ENCODE measurements around the gene SEPTIN12.
"Not testable (repeated sequence)": the region's sequence is repeated elsewhere in the genome, so short reads cannot be mapped to it uniquely, and the experiment has no call there.

The SEPTIN12 gene

DNA sequence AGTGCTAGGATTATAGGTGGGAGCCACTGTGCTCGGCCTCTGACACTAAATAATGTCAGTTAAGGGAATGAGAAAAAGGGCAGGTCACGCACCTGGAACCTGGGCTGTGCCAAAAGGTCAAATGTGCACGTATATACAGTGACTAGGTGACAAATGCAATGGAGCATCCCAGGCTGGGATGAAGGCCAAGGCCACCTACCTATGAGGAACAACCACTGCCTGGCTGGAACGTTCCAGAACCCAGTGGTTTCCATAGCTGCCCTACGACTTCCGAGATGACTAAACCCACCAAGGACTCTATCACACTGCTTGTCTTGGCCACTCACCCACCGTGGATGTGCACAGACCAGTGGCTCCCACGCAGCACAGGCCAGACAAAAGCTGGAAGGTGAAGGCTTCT lies 37.2 kb downstream of the SEPTIN12 start:
- no peak for FAIRE-seq

DNA sequence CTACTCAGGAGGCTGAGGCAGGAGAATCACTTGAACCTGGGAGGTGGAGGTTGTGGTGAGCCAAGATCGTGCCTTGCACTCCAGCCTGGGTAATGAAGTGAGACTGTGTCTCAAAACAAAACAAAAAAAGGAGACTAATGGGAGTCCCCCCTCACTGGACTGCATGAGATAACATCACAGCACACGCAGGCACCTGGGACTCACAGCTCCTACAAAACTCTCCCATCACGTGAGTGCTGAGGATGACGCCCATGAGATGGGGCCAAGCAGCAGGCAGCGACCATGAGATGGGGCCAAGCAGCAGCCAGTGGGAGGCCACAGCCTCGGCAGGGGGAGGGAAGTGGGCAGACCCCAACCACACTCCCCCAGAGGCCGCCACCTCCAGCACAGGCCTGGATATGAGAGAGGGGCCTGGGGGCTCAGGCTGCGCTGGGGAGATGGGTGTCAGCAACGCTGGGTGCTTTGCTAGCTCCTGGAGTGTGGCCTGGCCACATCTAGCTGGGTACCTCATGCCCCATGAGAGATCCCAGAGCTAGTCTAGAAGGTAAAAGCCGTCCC lies 38.4 kb downstream of the SEPTIN12 start:
- FAIRE-seq = no peak

DNA sequence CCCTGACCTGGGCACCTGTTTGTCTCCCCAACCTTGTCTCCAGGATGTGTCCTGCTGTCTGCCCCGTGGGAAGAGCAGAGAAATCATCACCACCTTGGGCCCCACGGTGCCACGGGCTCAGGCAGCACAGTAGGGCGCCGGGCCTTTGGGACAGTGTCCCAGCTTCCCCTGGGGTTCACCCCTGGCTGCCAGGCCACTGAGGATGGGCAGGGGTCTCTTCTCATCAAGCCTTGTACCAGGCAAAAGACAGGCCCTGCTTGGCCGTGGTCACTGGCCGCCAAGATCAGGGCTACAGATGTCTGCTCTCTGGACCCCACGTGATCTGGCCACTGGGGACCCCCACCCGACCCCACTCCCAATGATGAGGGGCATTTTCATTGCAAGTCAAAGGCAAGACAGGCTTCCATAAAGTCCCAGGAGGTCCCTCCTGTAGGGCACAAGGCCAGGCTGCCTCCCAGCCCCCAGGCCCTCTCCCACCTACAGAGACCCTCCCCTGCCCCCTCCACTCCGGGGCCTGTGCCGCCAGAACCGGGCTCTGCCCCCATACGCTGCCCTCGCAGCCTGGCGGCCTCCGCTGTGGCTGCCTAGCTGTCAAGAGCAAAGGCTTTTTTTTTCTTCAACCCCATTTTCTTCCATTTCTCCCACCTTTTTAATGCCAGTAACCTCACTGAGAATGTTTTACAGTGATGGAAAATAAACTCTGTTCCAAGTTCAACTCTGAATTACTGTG lies 39.3 kb downstream of the SEPTIN12 start:
- FAIRE-seq = no peak

DNA sequence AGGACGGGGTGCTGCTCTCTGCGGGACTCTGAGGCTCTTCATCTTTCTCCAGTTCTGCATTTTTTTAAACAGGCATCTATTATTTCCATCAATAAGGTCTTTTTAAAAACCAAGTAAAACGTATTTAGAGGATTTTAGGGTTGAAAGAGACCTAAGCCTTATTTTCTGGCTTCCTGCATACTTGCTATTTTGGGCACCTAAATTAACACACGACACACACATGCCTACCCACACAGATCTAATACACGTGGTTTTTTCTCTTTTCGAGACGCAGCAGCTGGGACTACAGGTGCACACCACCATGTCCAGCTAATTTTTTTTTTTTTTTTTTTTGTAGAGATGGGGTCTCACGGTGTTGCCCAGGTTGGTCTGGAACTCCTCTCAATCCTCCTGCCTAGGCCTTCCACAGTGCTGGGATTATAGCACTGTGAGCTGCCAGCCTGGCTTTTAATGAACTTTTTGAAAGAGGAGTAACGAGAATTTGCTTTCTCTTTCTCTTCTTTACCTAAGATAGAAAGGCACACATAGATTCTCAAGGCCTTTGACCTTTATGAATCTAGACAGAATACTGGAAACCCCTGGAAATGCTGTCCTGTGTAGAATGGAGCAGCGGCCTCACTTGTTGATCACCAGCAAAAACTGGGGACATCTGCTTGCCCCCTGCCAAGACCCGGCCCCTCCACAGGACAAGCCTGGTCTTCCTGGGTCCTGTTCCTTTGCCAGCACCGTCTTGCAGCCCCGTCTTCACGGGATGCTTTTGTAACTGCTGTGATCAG lies 40.1 kb downstream of the SEPTIN12 start:
- FAIRE-seq = no peak

DNA sequence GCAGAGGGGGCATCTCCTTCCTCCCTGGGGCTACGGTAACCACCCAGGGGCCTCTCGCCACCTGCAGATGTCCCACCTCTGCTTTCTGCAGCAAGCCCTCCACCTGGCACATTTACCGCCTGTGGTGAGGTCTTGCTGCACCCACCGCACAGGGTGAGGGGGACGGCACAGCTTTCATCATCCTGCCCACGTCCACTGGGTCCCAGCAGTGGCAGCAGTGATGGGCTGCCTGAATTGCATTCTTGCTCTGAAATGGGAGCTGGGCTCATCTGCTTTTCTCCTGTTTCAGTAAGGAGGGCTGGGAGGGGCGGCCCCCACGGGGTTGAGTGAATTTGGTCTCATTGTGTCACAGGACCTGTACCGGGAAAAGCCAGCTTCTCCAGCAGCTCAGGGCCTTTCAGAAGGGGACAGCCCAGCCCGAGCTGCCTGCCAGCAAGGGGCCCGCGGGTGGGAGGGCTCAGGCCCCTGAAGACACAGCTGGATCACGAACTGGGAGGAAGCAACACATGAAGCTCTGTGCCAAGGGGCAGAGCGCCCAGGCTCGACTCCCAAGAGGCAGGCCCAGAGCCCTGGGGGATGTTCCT lies 41.1 kb downstream of the SEPTIN12 start:
- no peak for FAIRE-seq

DNA sequence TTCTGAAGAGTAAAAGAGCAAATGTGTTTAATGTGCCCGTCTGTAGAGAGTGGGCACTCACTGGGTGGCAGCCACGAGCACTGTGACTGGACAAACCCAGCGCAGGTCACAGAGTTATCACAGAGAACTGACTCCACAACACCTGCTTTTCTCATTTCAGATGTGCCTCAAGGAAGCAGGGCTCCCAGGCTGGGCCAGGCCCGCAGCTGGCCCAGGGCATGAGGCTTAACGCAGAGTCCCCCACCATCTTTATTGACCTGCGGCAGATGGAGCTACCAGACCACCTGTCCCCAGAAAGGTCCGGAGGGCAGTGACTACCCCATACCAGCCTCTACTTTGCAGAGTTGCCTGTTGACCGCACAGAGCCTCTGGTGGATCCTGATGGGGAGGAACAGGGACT lies 41.9 kb downstream of the SEPTIN12 start:
- FAIRE-seq = no peak

DNA sequence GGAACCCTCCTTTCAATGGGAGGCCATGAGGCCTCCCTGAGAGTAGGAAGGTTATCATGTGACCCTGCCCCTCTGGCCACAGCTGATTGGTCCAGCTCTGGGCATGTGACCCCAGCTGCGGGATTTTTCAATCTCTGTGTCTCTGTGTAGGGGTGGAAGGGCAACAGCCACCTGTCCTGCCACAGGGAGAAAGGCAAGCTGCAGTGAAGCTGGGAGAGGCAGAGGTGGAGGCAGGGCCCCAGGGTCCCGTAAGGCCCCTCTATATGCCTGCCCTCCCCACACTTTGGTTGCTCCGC lies 42.9 kb downstream of the SEPTIN12 start:
- no peak for FAIRE-seq

DNA sequence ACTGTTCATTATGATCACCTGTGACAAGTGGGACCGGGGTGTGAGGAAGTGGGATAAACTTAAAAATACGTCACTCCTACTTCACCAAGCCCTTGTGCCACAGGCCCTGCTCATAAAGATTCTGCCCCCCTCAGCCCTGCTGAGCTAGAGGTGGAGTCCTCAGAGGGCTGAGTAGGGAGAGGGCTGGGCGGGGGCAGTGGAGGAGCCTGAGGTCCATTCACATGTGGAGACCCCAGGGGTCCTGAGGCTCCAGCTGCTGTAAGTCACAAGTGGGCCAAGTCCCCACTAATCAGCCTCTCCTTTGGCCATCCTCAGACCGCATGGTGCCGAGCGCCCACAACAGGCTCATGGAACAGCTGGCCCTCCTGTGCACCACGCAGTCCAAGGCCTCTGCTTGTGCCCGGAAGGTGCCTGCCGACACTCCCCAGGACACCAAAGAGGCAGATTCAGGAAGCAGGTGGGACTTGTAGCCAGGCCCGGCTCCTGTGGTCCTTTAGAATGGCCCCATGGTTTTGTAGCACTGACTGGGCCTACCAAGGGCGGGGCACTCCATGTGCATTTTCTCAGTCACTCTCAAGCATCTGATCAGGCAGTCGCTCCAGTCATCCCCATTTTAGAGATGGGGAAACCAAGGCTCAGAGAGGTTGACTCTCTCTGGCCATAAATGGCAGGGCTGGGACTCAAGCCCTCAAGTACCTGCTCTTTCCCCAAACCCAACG lies 43.4 kb downstream of the SEPTIN12 start:
- FAIRE-seq = no peak

DNA sequence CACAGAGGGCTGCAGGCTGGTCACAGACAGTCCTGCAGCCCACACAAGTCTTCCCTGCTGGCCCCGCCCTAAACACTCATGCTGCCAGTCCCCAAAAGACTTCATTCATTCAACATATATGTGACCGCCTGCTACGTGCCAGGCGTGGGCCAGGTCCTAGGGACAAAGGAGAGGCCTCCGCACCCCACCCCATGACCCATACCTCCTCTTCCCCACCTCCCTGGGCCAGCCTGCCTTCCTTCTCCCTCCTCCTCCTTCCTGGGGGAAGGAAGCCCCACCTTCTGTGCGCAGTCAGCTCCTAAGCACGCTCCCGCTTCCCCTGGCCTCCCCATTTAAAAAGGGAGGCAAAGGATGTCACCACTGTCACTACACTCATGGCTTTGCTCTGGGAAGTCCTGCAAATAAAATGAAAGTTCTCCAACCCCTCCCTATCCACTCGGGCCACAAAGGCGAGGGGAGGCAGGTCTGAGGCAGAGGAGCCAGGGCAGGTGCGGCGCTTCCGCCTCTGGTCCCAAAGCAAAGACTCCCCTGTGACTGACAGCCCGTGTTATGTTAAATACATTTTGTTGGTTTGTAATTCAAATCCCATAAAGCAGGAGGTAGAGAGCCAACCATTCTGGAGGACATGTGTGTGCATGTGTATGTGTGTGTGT lies 44.8 kb downstream of the SEPTIN12 start:
- no peak for FAIRE-seq

DNA sequence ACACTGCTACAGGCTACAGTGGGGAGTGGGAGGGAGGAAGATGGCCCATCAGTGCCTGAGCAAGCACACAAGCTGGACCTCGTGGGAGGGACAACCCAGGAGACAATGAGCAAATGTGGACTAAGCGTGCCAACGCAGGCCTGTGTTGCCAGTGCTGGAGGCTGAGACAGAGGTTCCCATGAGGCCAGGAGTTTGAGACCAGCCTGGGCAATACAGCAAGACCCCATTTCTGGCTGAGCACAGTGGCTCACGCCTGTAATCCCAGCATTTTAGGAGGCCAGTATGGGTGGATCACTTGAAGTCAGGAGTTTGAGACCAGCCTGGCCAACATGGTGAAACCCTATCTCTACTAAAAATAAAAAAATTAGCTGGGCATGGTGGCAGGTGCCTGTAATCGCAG lies 49.8 kb downstream of the SEPTIN12 start:
- FAIRE-seq = not testable (repeated sequence)

DNA sequence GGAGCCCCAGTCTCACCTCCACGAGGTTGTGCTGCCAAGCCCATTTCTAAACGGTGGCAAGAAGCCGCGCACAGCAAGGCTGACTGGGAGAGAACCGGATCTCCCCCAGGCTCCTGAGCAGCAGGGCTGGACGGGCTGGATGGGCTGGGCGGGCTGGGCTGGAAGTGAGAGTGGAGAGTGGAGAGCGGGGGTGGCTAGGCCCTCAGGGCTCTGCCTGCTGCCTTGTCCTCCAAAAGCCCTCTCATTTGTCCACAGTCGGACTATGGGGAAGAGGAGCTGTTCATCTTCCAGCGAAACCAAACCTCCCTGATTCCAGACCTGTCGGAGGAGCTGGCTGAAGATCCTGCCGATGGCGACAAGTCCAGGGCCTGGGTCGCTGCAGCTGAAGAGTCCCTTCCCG lies 50.6 kb downstream of the SEPTIN12 start:
- no peak for FAIRE-seq

DNA sequence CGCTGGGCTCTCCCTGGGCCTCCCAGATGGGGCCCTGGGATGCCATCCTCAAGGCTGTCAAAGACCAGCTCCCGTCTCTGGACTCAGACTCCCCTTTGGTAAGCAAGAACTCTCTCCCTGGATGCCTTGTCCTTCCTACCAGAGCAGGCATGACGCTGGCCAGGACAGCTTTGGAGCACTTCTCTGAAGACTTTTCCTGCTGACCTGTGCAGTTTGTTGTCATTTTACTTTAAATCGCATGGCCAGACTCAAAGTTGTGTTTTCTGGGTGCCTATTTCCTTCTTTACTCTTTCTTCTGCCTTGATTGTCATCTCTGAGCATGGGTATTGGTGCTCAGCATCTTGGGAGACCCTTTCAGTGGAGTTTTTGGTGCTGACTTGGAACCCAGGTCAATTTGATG lies 51.6 kb downstream of the SEPTIN12 start:
- no peak for FAIRE-seq

DNA sequence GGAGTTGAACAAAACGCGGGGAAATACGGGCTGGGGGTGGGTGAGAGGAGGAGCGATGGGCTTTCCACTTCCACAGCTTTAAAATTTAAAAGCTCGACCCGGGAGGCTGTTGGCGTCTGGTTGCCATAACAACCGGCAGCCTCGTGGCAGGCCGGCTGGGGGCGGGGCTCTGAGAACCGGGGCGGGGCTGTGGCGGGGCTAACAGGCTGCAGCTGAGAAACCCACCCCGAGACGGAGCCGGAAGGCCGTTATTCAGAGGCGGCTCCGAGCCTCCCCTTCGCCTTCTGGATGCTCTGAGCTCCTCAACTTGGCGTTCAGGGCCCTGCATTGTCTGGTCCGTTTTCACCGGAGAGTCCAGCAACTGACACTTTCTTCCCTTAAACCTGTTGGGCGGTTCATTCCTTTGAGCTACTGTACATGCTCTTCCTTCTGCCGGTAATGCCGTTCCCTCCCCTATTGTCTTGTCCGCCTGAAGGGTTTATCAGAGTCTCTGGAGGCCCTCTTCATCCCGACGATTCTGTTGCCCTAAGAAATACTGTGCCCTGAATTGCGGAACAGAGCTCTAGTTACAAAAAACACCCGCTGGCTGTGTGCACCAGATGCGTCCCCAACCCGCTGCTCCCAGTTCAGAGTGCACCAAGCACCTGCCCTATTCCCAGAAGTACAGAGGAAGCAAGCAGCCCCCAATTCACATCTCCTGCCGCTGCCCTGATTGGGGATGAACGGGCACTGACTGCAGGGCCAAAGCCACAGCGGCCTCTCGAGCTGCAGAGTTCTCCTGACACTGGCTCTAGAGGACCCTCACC lies 53.2 kb downstream of the SEPTIN12 start:
- no peak for FAIRE-seq

DNA sequence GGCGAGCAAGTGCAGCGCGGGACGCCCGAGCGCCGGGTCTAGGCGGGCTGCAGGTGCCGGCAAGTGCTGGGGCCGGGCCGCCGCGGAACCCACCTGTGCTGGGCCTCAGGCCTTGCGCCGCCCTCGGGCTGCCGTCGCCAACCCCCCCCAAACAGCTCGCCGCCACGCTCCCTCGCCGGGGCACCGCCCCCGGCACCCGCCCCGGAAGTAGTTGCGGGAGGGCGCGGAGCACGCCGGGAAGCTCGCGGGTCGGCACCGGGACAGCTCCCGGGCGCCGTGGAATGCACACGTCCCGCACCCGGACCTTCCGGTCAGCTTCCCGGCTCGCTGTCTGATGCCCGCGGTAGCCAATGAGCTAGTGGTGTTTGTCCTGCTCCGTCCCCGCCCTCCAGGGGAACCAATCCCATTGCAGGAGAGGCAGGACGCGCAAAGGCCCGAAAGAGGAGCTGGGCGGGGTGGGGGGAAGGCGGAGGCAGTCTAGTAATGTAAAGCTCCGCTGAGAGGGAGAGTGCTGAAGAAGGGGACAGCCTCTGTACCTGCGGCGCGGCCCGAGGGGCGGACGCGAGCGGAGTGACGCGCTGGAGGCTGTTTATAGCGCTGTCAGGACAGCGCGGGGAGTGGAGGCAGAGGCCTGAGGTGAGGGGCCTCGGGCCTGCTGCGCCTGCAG lies 53.9 kb downstream of the SEPTIN12 start, which contains the start of the genes ANKS3 and DNAAF8:
TSS of gene ANKS3 (minus strand) at position 209 of the 667 bp plus-strand sequence. CDS start 4,122 bp downstream, outside the sequence.
TSS of gene DNAAF8 (plus strand) at position 475 of the 667 bp plus-strand sequence. CDS start 1,978 bp downstream, outside the sequence.
- FAIRE-seq = peak; percentile 92

DNA sequence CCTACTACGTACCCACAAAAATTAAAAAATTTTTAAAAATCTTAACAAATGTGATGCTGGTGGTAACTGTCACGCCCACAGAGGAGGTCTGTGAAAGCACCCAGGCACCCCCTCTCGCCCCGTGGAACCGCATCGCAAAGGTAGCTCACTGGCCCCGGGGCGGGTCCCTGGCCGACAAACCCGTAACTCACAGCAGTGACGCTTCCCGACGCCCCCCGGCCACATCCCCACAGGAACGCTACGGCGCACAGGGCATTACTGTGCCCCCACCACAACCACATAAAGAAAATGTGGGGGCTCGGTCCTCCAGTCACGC lies 54.4 kb downstream of the SEPTIN12 start:
- FAIRE-seq = no peak

DNA sequence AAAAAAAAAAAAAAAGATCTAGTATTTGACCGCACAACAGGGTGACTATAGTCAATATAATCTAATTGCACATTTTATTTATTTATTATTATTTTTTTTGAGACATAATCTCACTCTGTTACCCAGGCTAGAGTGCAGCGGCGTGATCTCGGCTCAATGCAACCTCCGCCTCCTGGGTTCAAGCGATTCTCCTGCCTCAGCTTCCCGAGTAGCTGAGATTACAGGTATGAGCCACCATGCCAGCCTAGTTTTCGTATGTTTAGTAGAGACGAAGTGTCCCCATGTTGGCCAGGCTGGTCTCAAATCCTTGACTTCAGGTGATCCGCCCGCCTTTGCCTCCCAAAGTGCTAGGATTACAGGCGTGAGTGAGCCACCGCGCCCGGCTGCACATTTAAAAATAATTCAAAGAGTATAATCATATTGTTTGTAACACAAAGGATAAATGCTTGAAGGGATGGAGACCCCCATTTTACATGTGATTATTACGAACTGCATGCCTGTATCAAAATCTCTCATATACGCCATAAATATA lies 54.9 kb downstream of the SEPTIN12 start:
- FAIRE-seq = no peak

DNA sequence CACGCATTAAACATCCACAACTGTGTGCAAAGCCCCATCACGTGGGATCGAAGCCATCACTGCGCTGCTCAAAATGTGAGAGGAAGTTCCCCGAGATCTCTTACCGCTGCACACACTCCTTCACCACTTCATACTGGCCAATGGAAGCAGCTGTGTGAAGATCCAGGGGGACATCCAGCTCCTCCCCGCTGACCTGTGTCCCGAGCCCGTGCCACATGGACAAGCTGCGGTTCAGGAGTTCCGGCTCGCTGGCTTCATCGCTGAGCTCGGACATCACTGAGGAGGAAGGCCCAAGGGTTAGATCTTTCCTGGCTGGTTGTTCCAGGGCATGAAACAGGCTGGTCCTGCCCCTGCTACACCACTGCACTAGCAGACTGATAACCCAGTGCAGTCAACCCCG lies 58.3 kb downstream of the SEPTIN12 start:
- FAIRE-seq = no peak

DNA sequence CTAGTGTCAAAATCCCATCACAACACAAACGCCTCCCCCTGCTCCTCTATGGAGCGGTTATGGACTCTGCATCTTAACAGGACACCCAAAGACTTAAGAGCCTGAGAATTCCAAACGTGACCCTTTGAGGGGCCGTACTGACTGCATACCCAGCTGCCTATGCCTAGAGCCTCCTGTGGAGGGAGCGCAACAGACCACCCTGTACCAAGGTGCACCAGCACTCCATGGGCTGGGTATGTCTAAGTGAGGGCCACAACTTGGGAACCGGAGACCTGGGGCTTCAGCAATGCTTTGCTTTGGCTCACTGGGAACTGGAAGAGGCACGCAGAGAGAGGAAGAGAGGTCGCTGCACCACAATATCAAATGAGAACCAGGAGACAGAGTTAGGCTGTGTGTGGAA lies 59.5 kb downstream of the SEPTIN12 start:
- no peak for FAIRE-seq
